Renal pelvis (tissue), 3 donors: ENCODE data around the gene ASAP3. TPM values are rescaled to one million over a fixed set of nuclear protein-coding genes. Genes with fewer than 3 reads are reported as not detected.

Experiments used
- polyA plus RNA-seq, 3 donors: library from polyadenylated mRNA; unstranded; fragments of 120-200 nt; gene quantifications; one replicate each; pipeline ENCODE4 v1.2.1, GENCODE V29; 2013; ENCODE audit not compliant: insufficient read length in 3 of 3

The ASAP3 gene
- polyA plus RNA-seq, 3 donors, result 33.3 to 38.7 (median 34.2) TPM

Other genes with a start within 250 kb of the ASAP3 start
- gene HNRNPR, start 139.9 kb downstream of the ASAP3 start, polyA plus RNA-seq, result 100 to 1,000 TPM; 233 to 258 (median 243) TPM
- gene ZNF436, start 114.3 kb downstream of the ASAP3 start, polyA plus RNA-seq, result 10 to 100 TPM; 31.8 to 33.6 (median 33.1) TPM
- gene TCEA3, start 59.4 kb downstream of the ASAP3 start, polyA plus RNA-seq, result 10 to 100 TPM; 51.8 to 57.3 (median 52.5) TPM
- gene E2F2, start 47.1 kb upstream of the ASAP3 start, polyA plus RNA-seq, result 1 to 10 TPM; 4.8 to 6.5 (median 4.8) TPM
- gene ID3, start 75.3 kb upstream of the ASAP3 start, polyA plus RNA-seq, result 100 to 1,000 TPM; 319 to 396 (median 378) TPM
- 1,000 to 10,000 TPM; 2,047 to 2,741 (median 2,177) TPM for gene RPL11, start 207.6 kb upstream of the ASAP3 start, polyA plus RNA-seq